AG04449 (cell line): ENCODE measurements around the gene CCDC60.

Source experiments
- CTCF ChIA-PET: fragments of 350-600 bp; formaldehyde crosslinking; extraction: SDS; loops from one replicate; lab custom pipeline; 2021; ENCODE audit warnings: antibody characterized with exemption; lab: Yijun Ruan, JAX
- POLR2A ChIA-PET: fragments of 400-600, 350-600 bp; formaldehyde crosslinking; extraction: SDS; loops from one replicate; lab custom pipeline; 2020; ENCODE audit warnings: antibody characterized with exemption, inconsistent platforms; lab: Yijun Ruan, JAX
- DNase-seq: peaks from one replicate; pipeline ENCODE4 v3.0.0-alpha.2; 2010; ENCODE audit warnings: low read depth, low spot score
- H3K4me3 ChIP-seq: 2 replicates; pipeline ENCODE4 v1.5.1; 2011; ENCODE audit warnings: low read depth, mild to moderate bottlenecking, control low read depth, low read length
- TF ChIP-seq, protein P1 (sequence below): IDR thresholded peaks from one replicate; pipeline ENCODE4 v1.5.1; 2011; ENCODE audit warnings: mild to moderate bottlenecking, moderate library complexity, low read length, control low read depth, inconsistent platforms; ENCODE audit not compliant: insufficient read depth; ENCODE audit errors: missing control alignments

CCDC60 gene

DNA sequence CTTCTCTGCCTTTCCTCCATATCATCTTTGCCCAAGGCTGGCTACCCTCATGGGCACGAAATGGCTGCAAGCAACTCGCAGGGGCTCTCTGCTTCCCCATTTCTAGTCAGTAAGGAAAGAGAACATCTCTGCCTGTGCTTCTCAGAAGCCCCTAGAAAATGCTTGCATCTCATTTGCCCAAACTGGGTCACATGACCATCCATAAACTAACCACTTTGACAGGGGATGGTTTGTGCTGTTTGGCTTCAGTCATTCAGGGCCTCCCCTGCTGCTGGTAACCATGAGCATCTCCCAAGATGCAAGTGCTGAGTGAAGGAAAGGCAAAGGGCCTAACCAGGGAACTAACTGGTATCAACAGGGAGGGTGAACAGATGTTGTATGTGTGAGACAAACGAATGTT lies 91.1 kb downstream of the CCDC60 start:
- TF ChIP-seq, protein P1, sequence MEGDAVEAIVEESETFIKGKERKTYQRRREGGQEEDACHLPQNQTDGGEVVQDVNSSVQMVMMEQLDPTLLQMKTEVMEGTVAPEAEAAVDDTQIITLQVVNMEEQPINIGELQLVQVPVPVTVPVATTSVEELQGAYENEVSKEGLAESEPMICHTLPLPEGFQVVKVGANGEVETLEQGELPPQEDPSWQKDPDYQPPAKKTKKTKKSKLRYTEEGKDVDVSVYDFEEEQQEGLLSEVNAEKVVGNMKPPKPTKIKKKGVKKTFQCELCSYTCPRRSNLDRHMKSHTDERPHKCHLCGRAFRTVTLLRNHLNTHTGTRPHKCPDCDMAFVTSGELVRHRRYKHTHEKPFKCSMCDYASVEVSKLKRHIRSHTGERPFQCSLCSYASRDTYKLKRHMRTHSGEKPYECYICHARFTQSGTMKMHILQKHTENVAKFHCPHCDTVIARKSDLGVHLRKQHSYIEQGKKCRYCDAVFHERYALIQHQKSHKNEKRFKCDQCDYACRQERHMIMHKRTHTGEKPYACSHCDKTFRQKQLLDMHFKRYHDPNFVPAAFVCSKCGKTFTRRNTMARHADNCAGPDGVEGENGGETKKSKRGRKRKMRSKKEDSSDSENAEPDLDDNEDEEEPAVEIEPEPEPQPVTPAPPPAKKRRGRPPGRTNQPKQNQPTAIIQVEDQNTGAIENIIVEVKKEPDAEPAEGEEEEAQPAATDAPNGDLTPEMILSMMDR, result no peak
- no peak overlapping the region for H3K4me3 ChIP-seq
- DNase-seq, result no peak
- POLR2A ChIA-PET, result no interaction called here
- CTCF ChIA-PET, result no interaction called here

DNA sequence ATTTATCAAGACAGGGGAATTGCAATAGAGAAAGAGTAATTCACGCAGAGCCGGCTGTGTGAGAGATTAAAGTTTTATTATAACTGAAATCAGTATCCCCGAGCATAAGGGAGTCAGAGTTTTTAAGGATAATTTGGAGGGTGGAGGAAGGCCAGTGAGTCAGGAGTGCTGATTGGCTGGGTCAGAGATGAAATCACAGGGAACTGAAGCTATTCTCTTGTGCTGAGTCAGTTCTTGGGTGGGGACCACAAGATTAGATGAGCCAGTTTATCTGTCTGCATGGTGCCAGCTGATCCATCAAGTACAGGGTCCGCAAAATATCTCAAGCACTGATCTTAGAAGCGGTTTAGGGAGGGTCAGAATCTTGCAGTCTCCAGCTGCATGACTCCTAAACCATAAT lies 96.6 kb downstream of the CCDC60 start:
- ChIA-PET CTCF (no interaction called here), POLR2A (no interaction called here)
- no peak overlapping the region for H3K4me3 ChIP-seq
- no peak for DNase-seq
- TF ChIP-seq, protein P1, result no peak

DNA sequence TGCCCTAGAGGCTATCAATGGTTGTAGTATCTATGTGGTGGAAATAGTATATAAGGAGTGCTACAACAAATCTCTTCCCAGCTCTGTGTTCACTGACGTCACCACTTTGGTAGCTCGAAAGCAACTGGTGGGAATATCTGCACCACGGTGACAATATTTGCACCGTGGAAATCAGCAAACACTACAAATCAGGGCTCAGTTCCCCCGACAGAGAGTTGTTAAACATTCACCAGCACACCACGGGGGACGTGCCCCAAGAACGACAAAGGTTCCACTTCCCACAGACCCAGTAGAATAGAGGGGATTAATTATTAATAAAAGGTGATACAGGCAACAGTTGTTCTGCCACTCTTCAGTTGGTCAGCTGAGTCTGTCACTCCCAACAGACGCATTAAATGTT lies 98.4 kb downstream of the CCDC60 start:
- ChIA-PET CTCF (interaction anchor here (1.3 kb wide), 1 partner anchor 20 kb away, joined by 3 read pairs; no protein-coding TSS in a partner anchor), POLR2A (no interaction called here)
- TF ChIP-seq, protein P1, result no peak
- H3K4me3 ChIP-seq, result no peak overlapping the region
- DNase-seq, result no peak

DNA sequence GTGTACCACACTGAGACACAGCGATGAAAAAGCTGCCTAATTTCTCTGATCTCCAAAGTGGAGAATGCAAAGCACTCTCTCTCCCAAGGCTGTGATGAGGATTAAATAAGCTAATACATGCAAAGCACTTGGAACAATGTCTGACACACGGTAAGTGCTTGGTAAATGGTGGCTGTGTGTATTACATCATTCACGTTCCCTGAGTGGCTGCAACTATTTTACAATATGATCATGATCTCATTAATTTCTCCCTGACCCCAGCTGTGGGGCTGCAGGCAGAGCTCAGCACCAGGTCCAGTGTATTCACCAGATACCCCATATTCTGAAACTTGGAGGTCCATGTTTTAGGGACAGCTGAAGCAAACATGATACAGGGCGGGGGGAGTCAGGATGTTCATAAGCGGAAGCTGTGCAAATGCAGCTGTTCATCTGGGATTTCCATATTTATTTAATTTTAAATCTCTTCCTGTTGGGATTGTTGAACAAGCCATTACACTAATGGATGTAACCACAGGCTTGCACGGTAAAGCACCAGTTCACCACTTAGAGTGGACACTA lies 106.4 kb downstream of the CCDC60 start:
- ChIA-PET CTCF (no interaction called here), POLR2A (no interaction called here)
- DNase-seq, result no peak
- TF ChIP-seq, protein P1, result no peak
- H3K4me3 ChIP-seq, result no peak overlapping the region

DNA sequence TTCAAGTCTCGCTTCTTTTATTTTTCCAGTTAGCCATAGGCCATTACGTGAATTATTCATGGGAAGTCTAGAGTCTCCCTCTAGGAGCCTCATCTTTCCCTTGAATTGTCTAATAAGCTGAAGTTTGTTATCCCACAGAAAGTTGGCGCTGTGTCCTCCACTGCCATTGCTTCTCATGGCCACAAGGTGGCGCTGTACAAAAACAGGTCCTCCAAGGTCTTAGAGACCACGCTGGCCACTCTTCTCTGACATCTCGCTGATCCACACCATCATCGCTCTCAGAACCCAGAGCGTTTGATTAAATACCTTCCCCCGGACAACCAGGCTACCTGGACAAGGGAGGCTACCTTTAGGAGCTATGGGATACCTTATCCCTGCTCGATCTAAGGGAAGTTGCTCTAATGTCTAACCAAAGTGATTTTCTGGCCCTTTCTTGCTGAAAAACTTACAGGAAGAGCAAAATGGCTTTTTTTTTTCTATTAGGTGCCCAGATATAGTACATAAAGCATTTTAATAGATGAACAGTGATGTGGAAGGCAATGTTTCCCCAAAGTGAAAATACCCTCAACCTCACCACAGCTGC lies 110.0 kb downstream of the CCDC60 start:
- POLR2A ChIA-PET, result no interaction called here
- TF ChIP-seq, protein P1, result no peak
- no peak overlapping the region for H3K4me3 ChIP-seq
- CTCF ChIA-PET, result no interaction called here
- no peak for DNase-seq

DNA sequence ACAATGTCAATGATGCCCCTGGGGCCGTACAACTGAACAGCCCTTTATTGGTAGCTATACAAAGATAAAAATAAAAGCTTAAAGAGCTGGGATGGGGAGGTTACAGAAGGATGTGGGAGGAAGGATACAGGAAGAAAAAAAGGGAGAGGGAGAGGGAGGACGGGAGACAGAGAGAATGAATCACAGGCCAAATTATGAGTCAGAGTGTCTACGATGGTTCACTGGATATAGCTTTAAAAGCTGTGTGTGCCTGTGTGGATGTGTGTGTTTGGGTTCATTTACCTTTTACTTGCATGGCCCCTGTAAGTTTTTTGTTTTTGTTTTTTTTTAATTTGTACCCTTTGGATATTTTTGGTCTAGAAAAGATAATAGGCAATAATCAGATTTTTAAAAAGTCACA lies 111.9 kb downstream of the CCDC60 start:
- no peak overlapping the region for H3K4me3 ChIP-seq
- ChIA-PET POLR2A (no interaction called here), CTCF (interaction anchor here (1.3 kb wide), 1 partner anchor 33 kb away, joined by 6 read pairs; no protein-coding TSS in a partner anchor)
- TF ChIP-seq, protein P1, result no peak
- DNase-seq, result no peak
